T-helper 1 cell (primary cell): ENCODE data around the gene RNF112.

Experiments used
- DNase-seq, 5 donors: peaks; one replicate each; pipeline ENCODE4 v3.0.0-alpha.2; 2012 to 2020
- total RNA-seq, 4 donors: gene quantifications; one replicate each; lab custom pipeline; 2026; lab: John Stamatoyannopoulos, UW

The RNF112 gene
- total RNA-seq, result 0.08 to 0.71 (median 0.34) reads per million in 4 donors

GRCh38 chr17:19410875-19411620, at the start of gene RNF112:
TSS of gene RNF112 (plus strand) at chr17:19411232. CDS start at chr17:19411409, 177 bp downstream.
- no peak for DNase-seq

GRCh38 chr17:19361326-19361725, 49.7 kb upstream of the RNF112 start:
- no peak for DNase-seq

GRCh38 chr17:19361944-19362276, 49.1 kb upstream of the RNF112 start:
- DNase-seq, result no peak

- DNase-seq, result peak; percentile 84 to 92 (median 90)
Observed at GRCh38 chr17:19362277-19363113, 48.5 kb upstream of the RNF112 start, which contains the start of gene B9D1. TSS of gene B9D1 (minus strand) at chr17:19362723. CDS start at chr17:19362569, 154 bp downstream.

GRCh38 chr17:19363114-19363438, 48.0 kb upstream of the RNF112 start:
- DNase-seq, result no peak

- no peak for DNase-seq
Observed at GRCh38 chr17:19363460-19364035, 47.5 kb upstream of the RNF112 start.

- DNase-seq, result no peak
Observed at GRCh38 chr17:19364699-19365498, 46.1 kb upstream of the RNF112 start.

GRCh38 chr17:19365499-19365817, 45.6 kb upstream of the RNF112 start:
- no peak for DNase-seq

GRCh38 chr17:19365833-19366636, 45.0 kb upstream of the RNF112 start:
- DNase-seq, result no peak

- no peak for DNase-seq
Observed at GRCh38 chr17:19366637-19366972, 44.4 kb upstream of the RNF112 start.

- no peak for DNase-seq
Observed at GRCh38 chr17:19368229-19368628, 42.8 kb upstream of the RNF112 start.

GRCh38 chr17:19369107-19369778, 41.8 kb upstream of the RNF112 start:
- DNase-seq, result no peak

GRCh38 chr17:19369846-19370492, 41.1 kb upstream of the RNF112 start:
- peak in 1 of 5 donors; percentile 79 for DNase-seq

GRCh38 chr17:19370493-19370960, 40.5 kb upstream of the RNF112 start:
- peak in 1 of 5 donors; percentile 42 for DNase-seq

GRCh38 chr17:19371259-19372010, 39.6 kb upstream of the RNF112 start:
- DNase-seq, result peak in 1 of 5 donors; percentile 23

- DNase-seq, result no peak
Observed at GRCh38 chr17:19372011-19372370, 39.0 kb upstream of the RNF112 start.

GRCh38 chr17:19372439-19372838, 38.6 kb upstream of the RNF112 start:
- DNase-seq, result no peak

GRCh38 chr17:19372866-19373504, 38.0 kb upstream of the RNF112 start:
- DNase-seq, result no peak

GRCh38 chr17:19374136-19374535, 36.9 kb upstream of the RNF112 start:
- DNase-seq, result no peak

- no peak for DNase-seq
Observed at GRCh38 chr17:19375732-19376131, 35.3 kb upstream of the RNF112 start.
